HEK293T (cell line): ENCODE measurements around the gene TSR2.

Experiments used
- CTCF ChIA-PET: fragments of 350-600 bp; formaldehyde crosslinking; extraction: SDS; loops from one replicate; lab custom pipeline; 2021; ENCODE audit warnings: antibody characterized with exemption, inconsistent platforms; lab: Yijun Ruan, JAX
- POLR2A ChIA-PET: fragments of 350-600 bp; formaldehyde crosslinking; extraction: SDS; loops from one replicate; lab custom pipeline; 2020; ENCODE audit warnings: antibody characterized with exemption, inconsistent platforms; lab: Yijun Ruan, JAX
- DNase-seq: peaks from one replicate; pipeline ENCODE4 v3.0.0; 2012; ENCODE audit warnings: mixed read lengths; ENCODE audit errors: extremely low spot score
- ARNT ChIP-seq: fragments of 450-650 bp; IDR thresholded peaks from 2 replicates; pipeline ENCODE4 v1.6.1; 2017; ENCODE audit warnings: mild to moderate bottlenecking
- BHLHE40 ChIP-seq: fragments of 450-650 bp; IDR thresholded peaks from 2 replicates; pipeline ENCODE4 v1.6.1; 2016; ENCODE audit warnings: mild to moderate bottlenecking, moderate library complexity, borderline replicate concordance
- CTBP1 ChIP-seq: fragments of 450-650 bp; IDR thresholded peaks from 2 replicates; pipeline ENCODE4 v1.6.1; 2016; ENCODE audit warnings: borderline replicate concordance
- ELF4 ChIP-seq: fragments of 450-650 bp; IDR thresholded peaks from 2 replicates; pipeline ENCODE4 v1.6.1; 2017; ENCODE audit warnings: antibody characterized with exemption
- FOXA1 ChIP-seq: fragments of 450-650 bp; IDR thresholded peaks from 2 replicates; pipeline ENCODE4 v1.6.1; 2016; ENCODE audit warnings: mild to moderate bottlenecking
- FOXK2 ChIP-seq: fragments of 450-650 bp; IDR thresholded peaks from 2 replicates; pipeline ENCODE4 v1.6.1; 2016; ENCODE audit warnings: mild to moderate bottlenecking
- FOXM1 ChIP-seq: fragments of 450-650 bp; IDR thresholded peaks from 2 replicates; pipeline ENCODE4 v1.6.1; 2017; ENCODE audit warnings: mild to moderate bottlenecking, borderline replicate concordance
- HDGF ChIP-seq: fragments of 450-650 bp; IDR thresholded peaks from 2 replicates; pipeline ENCODE4 v1.6.1; 2017; ENCODE audit warnings: antibody characterized with exemption, borderline replicate concordance
- L3MBTL2 ChIP-seq: fragments of 450-650 bp; conservative IDR thresholded peaks from 2 replicates; pipeline ENCODE4 v1.6.1; 2016; ENCODE audit warnings: mild to moderate bottlenecking
- LEF1 ChIP-seq: fragments of 450-650 bp; IDR thresholded peaks from 2 replicates; pipeline ENCODE4 v1.6.1; 2017; ENCODE audit warnings: mild to moderate bottlenecking, borderline replicate concordance
- NFRKB ChIP-seq: fragments of 450-650 bp; IDR thresholded peaks from 2 replicates; pipeline ENCODE4 v1.6.1; 2016; ENCODE audit warnings: mild to moderate bottlenecking, moderate library complexity
- SP1 ChIP-seq: fragments of 450-650 bp; IDR thresholded peaks from 2 replicates; pipeline ENCODE4 v1.6.1; 2017
- SUZ12 ChIP-seq: fragments of 450-650 bp; IDR thresholded peaks from 2 replicates; pipeline ENCODE4 v1.6.1; 2016; ENCODE audit warnings: mild to moderate bottlenecking
- TARDBP ChIP-seq: fragments of 450-650 bp; IDR thresholded peaks from 2 replicates; pipeline ENCODE4 v1.6.1; 2016
- ZNF384 ChIP-seq: fragments of 450-650 bp; IDR thresholded peaks from 2 replicates; pipeline ENCODE4 v1.6.1; 2016
- TF ChIP-seq, protein P1 (sequence below): fragments of 450-650 bp; IDR thresholded peaks from 2 replicates; pipeline ENCODE4 v1.6.1; 2016

TSR2 gene

DNA sequence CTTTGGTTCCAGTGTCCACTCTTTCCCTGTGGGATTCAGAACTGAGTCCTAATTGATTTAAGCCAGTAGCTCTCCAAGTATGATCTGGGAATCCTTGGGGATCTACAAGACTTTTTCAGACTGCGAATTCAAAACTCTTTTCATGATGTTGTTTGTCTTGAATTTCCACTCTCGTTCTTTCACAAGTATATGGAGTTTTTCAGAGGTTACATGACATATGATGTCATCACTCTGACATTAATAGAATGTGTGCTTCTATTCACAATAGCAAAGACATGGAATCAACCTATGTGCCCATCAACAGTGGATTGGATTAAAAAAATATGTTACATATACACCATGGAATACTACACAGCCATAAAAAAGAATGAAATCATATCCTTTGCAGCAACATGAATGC lies 23.2 kb upstream of the TSR2 start:
- ChIA-PET CTCF (no interaction called here), POLR2A (no interaction called here)
- TF ChIP-seq FOXA1 = no peak
- no peak for TF ChIP-seq SP1
- TF ChIP-seq NFRKB = no peak
- no peak for TF ChIP-seq HDGF
- no peak for TF ChIP-seq BHLHE40
- TF ChIP-seq LEF1 = no peak
- TF ChIP-seq L3MBTL2 = no peak
- no peak for TF ChIP-seq CTBP1
- no peak for TF ChIP-seq ZNF384
- TF ChIP-seq, protein P1, sequence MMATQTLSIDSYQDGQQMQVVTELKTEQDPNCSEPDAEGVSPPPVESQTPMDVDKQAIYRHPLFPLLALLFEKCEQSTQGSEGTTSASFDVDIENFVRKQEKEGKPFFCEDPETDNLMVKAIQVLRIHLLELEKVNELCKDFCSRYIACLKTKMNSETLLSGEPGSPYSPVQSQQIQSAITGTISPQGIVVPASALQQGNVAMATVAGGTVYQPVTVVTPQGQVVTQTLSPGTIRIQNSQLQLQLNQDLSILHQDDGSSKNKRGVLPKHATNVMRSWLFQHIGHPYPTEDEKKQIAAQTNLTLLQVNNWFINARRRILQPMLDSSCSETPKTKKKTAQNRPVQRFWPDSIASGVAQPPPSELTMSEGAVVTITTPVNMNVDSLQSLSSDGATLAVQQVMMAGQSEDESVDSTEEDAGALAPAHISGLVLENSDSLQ = no peak
- TF ChIP-seq TARDBP = no peak
- TF ChIP-seq FOXK2 = no peak
- no peak for TF ChIP-seq FOXM1
- TF ChIP-seq ARNT = no peak
- TF ChIP-seq SUZ12 = no peak
- no peak for TF ChIP-seq ELF4
- no peak for DNase-seq

DNA sequence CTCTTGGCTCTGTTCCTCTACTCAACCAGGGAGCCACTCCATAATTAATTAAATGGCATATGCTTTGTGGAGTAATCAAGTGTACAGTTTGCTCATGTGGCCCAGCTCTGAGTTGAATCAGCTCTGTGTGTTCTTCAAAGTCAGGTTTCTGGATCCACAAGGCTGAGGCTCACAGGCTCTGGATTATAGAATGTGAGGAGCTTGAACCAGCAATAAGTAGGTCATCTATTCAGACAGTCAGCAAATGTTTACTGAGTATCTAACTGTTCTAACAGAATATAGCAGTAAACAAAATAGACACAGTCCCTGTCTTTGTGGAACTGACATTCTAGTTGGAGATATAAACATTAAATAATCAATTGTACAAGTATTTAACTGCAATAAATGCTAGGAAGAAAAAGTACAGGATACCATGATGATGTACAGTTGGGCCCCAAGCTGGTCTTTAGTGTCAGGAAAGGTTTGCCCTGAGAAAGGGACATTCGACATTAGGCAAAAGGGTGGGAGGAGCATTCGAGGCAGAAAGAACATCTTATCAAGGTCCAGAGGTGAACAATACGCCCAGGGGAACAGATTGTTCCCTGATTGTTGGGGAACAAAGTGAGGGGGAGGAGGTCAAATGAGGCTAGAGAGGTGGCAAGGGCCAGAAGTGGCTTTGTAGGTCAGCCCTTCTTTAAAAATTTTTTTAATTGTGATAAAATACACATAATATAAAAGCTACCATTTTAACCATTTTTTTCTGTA lies 20.5 kb upstream of the TSR2 start:
- TF ChIP-seq ARNT (no peak), HDGF (no peak), L3MBTL2 (no peak)
- POLR2A ChIA-PET = interaction anchor here (1.3 kb wide), 1 partner anchor 20 kb away, joined by 3 read pairs; the partner anchor contains the start of gene TSR2
- CTCF ChIA-PET = interaction anchor here (1.4 kb wide), 1 partner anchor 9 kb away, joined by 5 read pairs; no protein-coding TSS in a partner anchor
- DNase-seq = no peak

GRCh38 chrX:54422168-54422567 lies 18.0 kb upstream of the TSR2 start:
- DNase-seq = no peak
- ChIA-PET POLR2A (no interaction called here), CTCF (no interaction called here)
- TF ChIP-seq HDGF (no peak), ARNT (no peak), ELF4 (no peak), CTBP1 (no peak), SP1 (no peak)

DNA sequence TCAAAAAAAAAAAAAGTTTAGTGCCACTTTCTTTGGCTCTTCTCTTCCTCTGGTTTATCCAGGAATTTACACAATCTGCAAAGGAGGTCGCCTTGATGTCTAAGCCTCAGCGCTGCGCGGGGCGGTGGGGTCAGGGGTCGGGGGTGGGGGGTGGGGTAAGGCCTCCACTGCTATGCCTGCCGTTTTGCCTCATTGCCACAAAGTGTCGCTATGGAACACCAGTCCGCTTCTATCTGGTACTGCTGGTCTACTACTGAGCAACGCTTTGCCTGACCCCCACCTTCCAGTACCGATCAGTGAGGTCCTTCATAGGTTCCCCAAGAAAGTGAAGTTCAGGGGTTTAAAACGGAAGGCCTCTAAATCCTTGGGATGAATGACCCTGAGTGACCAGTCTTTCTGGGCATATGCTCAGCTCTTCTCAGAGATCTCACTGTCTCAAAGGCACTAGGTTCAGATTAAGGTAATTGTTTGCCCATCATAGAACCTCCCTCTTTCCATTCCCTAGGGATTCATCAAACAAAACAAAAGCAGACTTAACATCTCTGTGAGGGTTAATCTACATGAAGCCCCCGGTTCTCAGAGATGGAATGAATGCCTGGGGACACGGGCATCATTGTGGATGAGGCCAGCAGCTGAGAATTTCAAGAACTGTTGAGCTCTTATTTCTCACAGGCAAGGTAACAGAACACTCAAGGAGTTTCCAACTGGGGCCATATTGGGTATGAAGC lies 16.9 kb upstream of the TSR2 start:
- ChIA-PET CTCF (no interaction called here), POLR2A (no interaction called here)
- no peak for DNase-seq
- TF ChIP-seq HDGF (no peak), ZNF384 (no peak), SUZ12 (no peak)
- TF ChIP-seq, protein P1 = no peak

GRCh38 chrX:54427837-54428424 lies 12.3 kb upstream of the TSR2 start:
- TF ChIP-seq LEF1 (no peak), SUZ12 (no peak), CTBP1 (no peak), SP1 (no peak), FOXM1 (no peak), HDGF (no peak), NFRKB (no peak), ELF4 (no peak), TARDBP (no peak), BHLHE40 (no peak)
- POLR2A ChIA-PET = no interaction called here
- CTCF ChIA-PET = interaction anchor here (0.6 to 1.7 kb wide), 2 partner anchors 9 to 17 kb away, joined by 3 to 5 read pairs; no protein-coding TSS in a partner anchor
- DNase-seq = no peak

DNA sequence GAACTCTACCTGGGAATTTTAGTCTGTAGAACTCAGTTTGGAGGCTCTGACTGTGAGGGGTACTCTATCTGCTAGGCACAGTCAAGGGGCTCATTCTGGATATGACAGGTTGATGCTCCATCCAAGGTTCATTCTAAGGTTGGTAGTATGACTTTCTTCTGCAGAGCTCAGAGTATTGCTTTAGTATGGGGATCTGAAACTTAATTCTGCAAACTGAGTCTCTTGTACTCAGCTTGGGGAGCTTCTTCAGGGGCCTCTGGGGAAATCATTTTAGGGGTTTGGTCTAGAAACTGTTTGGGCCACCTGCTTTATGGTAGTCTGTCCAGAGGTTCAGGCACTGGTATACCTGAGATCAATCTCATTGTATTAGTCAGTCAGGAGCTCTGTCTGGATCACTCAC lies 9.7 kb upstream of the TSR2 start:
- POLR2A ChIA-PET = no interaction called here
- DNase-seq = no peak
- TF ChIP-seq ELF4 (no peak), HDGF (no peak), FOXM1 (no peak), LEF1 (no peak), NFRKB (no peak), CTBP1 (no peak), SP1 (no peak)
- CTCF ChIA-PET = no interaction called here

- no peak for DNase-seq
- POLR2A ChIA-PET = no interaction called here
- CTCF ChIA-PET = no interaction called here
- TF ChIP-seq FOXM1 = no peak
- TF ChIP-seq ZNF384 = no peak
- TF ChIP-seq FOXK2 = no peak
- no peak for TF ChIP-seq HDGF
- TF ChIP-seq BHLHE40 = no peak
- no peak for TF ChIP-seq SP1
- TF ChIP-seq FOXA1 = no peak
- TF ChIP-seq ELF4 = no peak
- no peak for TF ChIP-seq NFRKB
- no peak for TF ChIP-seq SUZ12
- TF ChIP-seq L3MBTL2 = no peak
- no peak for TF ChIP-seq CTBP1
- TF ChIP-seq TARDBP = no peak
These were observed 5.1 kb upstream of the TSR2 start for GRCh38 chrX:54435121-54435520.
